ENCODE results near the gene TRAK1.

Gene TRAK1

DNA sequence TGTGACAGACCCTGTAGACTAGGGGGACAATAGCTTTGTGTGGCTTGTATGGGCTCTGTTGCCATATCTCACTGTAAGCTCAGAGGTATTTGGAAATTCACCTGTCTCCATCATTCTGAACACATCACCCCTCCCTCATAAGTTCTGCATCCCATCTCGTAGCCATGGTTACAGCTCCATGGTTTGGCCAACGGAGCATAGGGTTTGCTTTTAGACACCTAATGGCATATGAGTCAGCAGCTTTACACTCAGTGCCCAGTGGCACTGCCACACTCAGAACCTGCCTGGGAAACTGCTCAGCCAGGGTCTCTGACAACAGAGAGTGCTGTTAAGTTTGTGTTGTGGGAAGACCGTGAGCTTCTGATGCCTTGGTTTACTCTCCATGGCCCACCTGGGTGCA lies 107.6 kb downstream of the TRAK1 start:
- H3K27me3 ChIP-seq (replicated peaks; ENCODE audit: insufficient read depth, low read length), result no peaks in the 10 kb centered on the region
- H3K4me2 ChIP-seq (ENCODE audit: low read depth, low read length), result no peak overlapping the region
- no peak overlapping the region for H3K9ac ChIP-seq (ENCODE audit: low read length)
- TF ChIP-seq EZH2 (optimal IDR thresholded peaks at IDR 0.05; ENCODE audit: low read depth, low read length) (no peak), EZH2phosphoT487 (IDR thresholded peaks at IDR 0.05; ENCODE audit: low read length) (no peak), CTCF (IDR thresholded peaks at IDR 0.05; ENCODE audit: low read length) (no peak)
- H3F3A ChIP-seq (ENCODE audit: insufficient read depth, low read length), result peaks cover 21% of the 10 kb centered on the region
- no peak for DNase-seq
- no peak overlapping the region for H3K27ac ChIP-seq (ENCODE audit: low read length)
- H3K36me3 ChIP-seq (replicated peaks; ENCODE audit: insufficient read depth, low read length), result peaks cover 15% of the 10 kb centered on the region
- H3K9me3 ChIP-seq (replicated peaks; ENCODE audit: insufficient read depth, low read length), result no peaks in the 10 kb centered on the region
- no peaks in the 10 kb centered on the region for H4K20me1 ChIP-seq (ENCODE audit: insufficient read depth, low read length)
- H2AFZ ChIP-seq (ENCODE audit: low read length), result no peak overlapping the region
- peaks cover 37% of the 10 kb centered on the region for H3K4me1 ChIP-seq (ENCODE audit: low read length)
- no peaks in the 10 kb centered on the region for H3K9me2 ChIP-seq (replicated peaks; ENCODE audit: insufficient read depth, low read length)
- H3K4me3 ChIP-seq (ENCODE audit: low read length), result no peak overlapping the region
- H3K79me2 ChIP-seq (ENCODE audit: low read length), result peaks cover 28% of the 10 kb centered on the region

GRCh38 chr3:42202217-42202865 lies 111.2 kb downstream of the TRAK1 start:
- no peak overlapping the region for H3K27ac ChIP-seq (ENCODE audit: low read length)
- H3F3A ChIP-seq (ENCODE audit: insufficient read depth, low read length), result no peaks in the 10 kb centered on the region
- no peaks in the 10 kb centered on the region for H4K20me1 ChIP-seq (ENCODE audit: insufficient read depth, low read length)
- TF ChIP-seq EZH2phosphoT487 (IDR thresholded peaks at IDR 0.05; ENCODE audit: low read length) (no peak), CTCF (IDR thresholded peaks at IDR 0.05; ENCODE audit: low read length) (no peak), EZH2 (optimal IDR thresholded peaks at IDR 0.05; ENCODE audit: low read depth, low read length) (no peak)
- no peaks in the 10 kb centered on the region for H3K9me2 ChIP-seq (replicated peaks; ENCODE audit: insufficient read depth, low read length)
- H3K79me2 ChIP-seq (ENCODE audit: low read length), result peaks cover 10% of the 10 kb centered on the region
- H3K4me2 ChIP-seq (ENCODE audit: low read depth, low read length), result no peak overlapping the region
- no peak overlapping the region for H3K9ac ChIP-seq (ENCODE audit: low read length)
- no peaks in the 10 kb centered on the region for H3K27me3 ChIP-seq (replicated peaks; ENCODE audit: insufficient read depth, low read length)
- H3K4me3 ChIP-seq (ENCODE audit: low read length), result no peak overlapping the region
- no peak overlapping the region for H2AFZ ChIP-seq (ENCODE audit: low read length)
- no peak for DNase-seq
- H3K36me3 ChIP-seq (replicated peaks; ENCODE audit: insufficient read depth, low read length), result peaks cover 5% of the 10 kb centered on the region; the same call in 1 of the 2 replicates
- 0 out of 2 replicates have a peak, but pooled peaks cover 8% of the 10 kb centered on the region for H3K4me1 ChIP-seq (ENCODE audit: low read length)
- no peaks in the 10 kb centered on the region for H3K9me3 ChIP-seq (replicated peaks; ENCODE audit: insufficient read depth, low read length)

DNA sequence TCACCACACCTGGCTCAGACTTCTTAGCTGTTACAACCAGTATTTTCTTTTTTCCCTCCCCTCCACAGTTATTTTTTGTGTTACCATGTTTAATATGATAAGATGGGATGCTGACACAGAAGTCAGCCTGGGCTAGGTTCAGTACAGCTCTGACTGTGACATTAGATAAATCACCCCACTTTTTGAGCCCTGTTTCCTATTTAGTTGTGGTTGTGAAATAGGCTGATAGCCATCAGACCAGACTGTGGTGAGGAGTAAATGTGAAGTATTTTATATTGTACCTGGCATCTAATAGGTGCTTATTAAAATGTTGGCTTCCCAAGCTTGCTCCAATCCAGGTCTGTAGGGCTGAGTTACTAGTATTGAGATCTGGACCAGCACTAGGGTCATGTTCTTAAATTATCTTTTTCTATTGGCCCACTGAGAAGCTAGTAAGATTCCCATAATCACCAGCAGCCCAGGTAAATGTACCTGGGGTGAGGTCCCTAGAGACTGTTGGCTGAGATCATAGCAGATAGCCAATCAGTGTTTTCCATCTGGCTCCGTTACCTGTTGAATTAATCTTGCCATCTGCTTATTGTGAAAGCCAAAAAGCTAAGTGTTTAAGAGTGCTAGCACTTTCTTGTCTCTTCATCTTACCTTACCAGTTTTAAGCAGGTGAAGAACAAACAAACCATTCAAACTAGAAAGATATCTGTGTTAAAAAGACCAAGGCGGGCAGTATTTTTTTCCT lies 113.9 kb downstream of the TRAK1 start:
- Histone ChIP-seq H3K27ac (ENCODE audit: low read length) (no peak overlapping the region), H3K36me3 (replicated peaks; ENCODE audit: insufficient read depth, low read length) (peaks cover 2% of the 10 kb centered on the region; the same call in 1 of the 2 replicates), H2AFZ (ENCODE audit: low read length) (no peak overlapping the region), H3F3A (ENCODE audit: insufficient read depth, low read length) (no peaks in the 10 kb centered on the region), H3K9me2 (replicated peaks; ENCODE audit: insufficient read depth, low read length) (no peaks in the 10 kb centered on the region), H3K4me2 (ENCODE audit: low read depth, low read length) (no peak overlapping the region), H3K79me2 (ENCODE audit: low read length) (no peaks in the 10 kb centered on the region; the same call in 1 of the 2 replicates), H3K27me3 (replicated peaks; ENCODE audit: insufficient read depth, low read length) (no peaks in the 10 kb centered on the region), H3K9ac (ENCODE audit: low read length) (no peak overlapping the region), H3K9me3 (replicated peaks; ENCODE audit: insufficient read depth, low read length) (no peaks in the 10 kb centered on the region), H4K20me1 (ENCODE audit: insufficient read depth, low read length) (no peaks in the 10 kb centered on the region), H3K4me3 (ENCODE audit: low read length) (no peak overlapping the region), H3K4me1 (ENCODE audit: low read length) (0 out of 2 replicates have a peak, but pooled peaks cover 3% of the 10 kb centered on the region)
- TF ChIP-seq CTCF (IDR thresholded peaks at IDR 0.05; ENCODE audit: low read length) (no peak), EZH2 (optimal IDR thresholded peaks at IDR 0.05; ENCODE audit: low read depth, low read length) (no peak), EZH2phosphoT487 (IDR thresholded peaks at IDR 0.05; ENCODE audit: low read length) (no peak)
- no peak for DNase-seq

Data from MM.1S (cell line).